Loucy (cell line): ENCODE results near the gene LONP1.

Experiments
- EZH2phosphoT487 ChIP-seq: fragments of 200-600 bp; IDR thresholded peaks from 2 replicates; pipeline ENCODE4 v1.6.1; 2018; ENCODE audit warnings: antibody characterized with exemption, mild to moderate bottlenecking, moderate library complexity, borderline replicate concordance
- TF ChIP-seq, protein P1 (sequence below): fragments of 200-600 bp; sonication (generic); conservative IDR thresholded peaks from 2 replicates; pipeline ENCODE4 v1.5.1; 2014; ENCODE audit warnings: mild to moderate bottlenecking, antibody characterized with exemption, low read length

DNA sequence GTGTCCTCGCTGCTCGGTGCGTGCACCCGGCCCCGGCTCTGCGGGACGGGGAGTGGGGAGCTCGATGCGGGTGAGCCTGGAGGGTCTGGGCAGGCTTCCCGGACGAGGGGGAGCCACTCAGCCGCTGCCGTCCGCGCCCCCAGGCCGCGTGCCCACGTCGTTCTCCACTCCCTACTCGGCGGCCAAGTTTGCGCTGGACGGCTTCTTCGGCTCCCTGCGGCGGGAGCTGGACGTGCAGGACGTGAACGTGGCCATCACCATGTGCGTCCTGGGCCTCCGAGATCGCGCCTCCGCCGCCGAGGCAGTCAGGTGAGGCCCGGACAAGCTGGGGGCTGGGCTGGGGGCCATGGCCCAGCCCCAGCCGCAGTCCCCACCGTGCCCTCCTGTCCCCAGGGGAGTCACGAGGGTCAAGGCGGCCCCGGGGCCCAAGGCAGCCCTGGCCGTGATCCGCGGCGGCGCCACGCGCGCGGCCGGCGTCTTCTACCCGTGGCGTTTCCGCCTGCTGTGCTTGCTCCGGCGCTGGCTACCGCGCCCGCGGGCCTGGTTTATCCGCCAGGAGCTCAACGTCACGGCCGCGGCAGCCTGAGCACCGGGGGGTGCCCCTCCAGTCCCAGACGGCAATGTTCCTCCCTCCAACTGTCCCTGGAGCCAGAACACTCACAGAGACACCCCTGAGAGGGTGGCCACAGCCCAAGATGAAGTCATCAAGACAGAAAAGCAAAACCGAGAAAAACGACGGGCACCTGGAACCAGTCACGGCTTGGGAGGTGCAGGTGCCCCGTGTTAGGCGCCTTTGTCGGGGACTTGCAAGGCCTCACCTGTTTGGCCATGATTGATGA lies 32.4 kb downstream of the LONP1 start:
- TF ChIP-seq, protein P1, sequence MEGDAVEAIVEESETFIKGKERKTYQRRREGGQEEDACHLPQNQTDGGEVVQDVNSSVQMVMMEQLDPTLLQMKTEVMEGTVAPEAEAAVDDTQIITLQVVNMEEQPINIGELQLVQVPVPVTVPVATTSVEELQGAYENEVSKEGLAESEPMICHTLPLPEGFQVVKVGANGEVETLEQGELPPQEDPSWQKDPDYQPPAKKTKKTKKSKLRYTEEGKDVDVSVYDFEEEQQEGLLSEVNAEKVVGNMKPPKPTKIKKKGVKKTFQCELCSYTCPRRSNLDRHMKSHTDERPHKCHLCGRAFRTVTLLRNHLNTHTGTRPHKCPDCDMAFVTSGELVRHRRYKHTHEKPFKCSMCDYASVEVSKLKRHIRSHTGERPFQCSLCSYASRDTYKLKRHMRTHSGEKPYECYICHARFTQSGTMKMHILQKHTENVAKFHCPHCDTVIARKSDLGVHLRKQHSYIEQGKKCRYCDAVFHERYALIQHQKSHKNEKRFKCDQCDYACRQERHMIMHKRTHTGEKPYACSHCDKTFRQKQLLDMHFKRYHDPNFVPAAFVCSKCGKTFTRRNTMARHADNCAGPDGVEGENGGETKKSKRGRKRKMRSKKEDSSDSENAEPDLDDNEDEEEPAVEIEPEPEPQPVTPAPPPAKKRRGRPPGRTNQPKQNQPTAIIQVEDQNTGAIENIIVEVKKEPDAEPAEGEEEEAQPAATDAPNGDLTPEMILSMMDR: no peak
- TF ChIP-seq EZH2phosphoT487: no peak
